ENCODE results near the gene USP34. TPM values are rescaled to one million over a fixed set of nuclear protein-coding genes. Genes with fewer than 3 reads are reported as not detected.
"Not testable (repeated sequence)": the region's sequence is repeated elsewhere in the genome, so short reads cannot be mapped to it uniquely, and the experiment has no call there.

USP34 gene
- total RNA-seq, 2 donors from 2014 or later, result 92.3 to 125 TPM

- no peaks in the 10 kb centered on the region for H3K36me3 Mint-ChIP-seq
- peaks cover 0 to 11% of the 10 kb centered on the region in 2 donors for H3K4me1 Mint-ChIP-seq (ENCODE audit: low read depth in 2 of 2)
- H3K27me3 Mint-ChIP-seq, result no peaks in the 10 kb centered on the region
- peak overlapping the region in 1 of 2 donors; percentile 31 for H3K27ac Mint-ChIP-seq
- no peak overlapping the region for H3K4me3 Mint-ChIP-seq
- DNase-seq (ENCODE audit: low spot score) (no peak), ATAC-seq (no peak)
- H3K9me3 Mint-ChIP-seq, result no peaks in the 10 kb centered on the region
Observed at GRCh38 chr2:61404438-61404837, 66.4 kb downstream of the USP34 start.

- no peaks in the 10 kb centered on the region for H3K4me1 Mint-ChIP-seq (ENCODE audit: low read depth in 2 of 2)
Observed at GRCh38 chr2:61398413-61398812, 72.5 kb downstream of the USP34 start.

GRCh38 chr2:61396005-61396404 is 74.9 kb downstream of the USP34 start:
- ATAC-seq, result no peak
- Mint-ChIP-seq H3K4me3 (no peak overlapping the region), H3K27ac (no peak overlapping the region), H3K4me1 (ENCODE audit: low read depth in 2 of 2) (no peaks in the 10 kb centered on the region), H3K27me3 (no peaks in the 10 kb centered on the region), H3K36me3 (peaks cover 5% of the 10 kb centered on the region), H3K9me3 (no peaks in the 10 kb centered on the region)
- DNase-seq (ENCODE audit: low spot score), result no peak

More at GRCh38 chr2:61398413-61398812, 72.5 kb downstream of the USP34 start:
- H3K9me3 Mint-ChIP-seq, result no peaks in the 10 kb centered on the region
- H3K4me3 Mint-ChIP-seq, result no peak overlapping the region
- no peaks in the 10 kb centered on the region for H3K27me3 Mint-ChIP-seq
- ATAC-seq (no peak), DNase-seq (ENCODE audit: low spot score) (no peak)
- H3K27ac Mint-ChIP-seq, result no peak overlapping the region
- H3K36me3 Mint-ChIP-seq, result peaks cover 5% of the 10 kb centered on the region

- H3K27ac Mint-ChIP-seq; H3K27me3 Mint-ChIP-seq; H3K36me3 Mint-ChIP-seq; H3K9me3 Mint-ChIP-seq; H3K4me1 Mint-ChIP-seq (ENCODE audit: low read depth in 2 of 2); DNase-seq (ENCODE audit: low spot score); ATAC-seq; H3K4me3 Mint-ChIP-seq: not testable (repeated sequence)
Observed at GRCh38 chr2:61387588-61387987, 83.3 kb downstream of the USP34 start.

GRCh38 chr2:61380882-61381197 is 90.0 kb downstream of the USP34 start:
- DNase-seq (ENCODE audit: low spot score); ATAC-seq; H3K4me3 Mint-ChIP-seq; H3K27ac Mint-ChIP-seq; H3K9me3 Mint-ChIP-seq; H3K27me3 Mint-ChIP-seq: not testable (repeated sequence)
- Mint-ChIP-seq H3K4me1 (ENCODE audit: low read depth in 2 of 2) (peaks cover 17 to 22% of the 10 kb centered on the region in 2 donors), H3K36me3 (peaks cover 24% of the 10 kb centered on the region)

- Mint-ChIP-seq H3K27ac (no peak overlapping the region), H3K27me3 (no peaks in the 10 kb centered on the region), H3K4me3 (no peak overlapping the region), H3K9me3 (no peaks in the 10 kb centered on the region), H3K4me1 (ENCODE audit: low read depth in 2 of 2) (peaks cover 17 to 22% of the 10 kb centered on the region in 2 donors), H3K36me3 (peaks cover 24% of the 10 kb centered on the region)
- DNase-seq (ENCODE audit: low spot score), result no peak
- no peak for ATAC-seq
Observed at GRCh38 chr2:61380056-61380881, 90.6 kb downstream of the USP34 start.

- Mint-ChIP-seq H3K9me3 (no peaks in the 10 kb centered on the region), H3K27ac (no peak overlapping the region), H3K36me3 (peaks cover 24% of the 10 kb centered on the region), H3K4me3 (no peak overlapping the region), H3K4me1 (ENCODE audit: low read depth in 2 of 2) (peaks cover 17 to 22% of the 10 kb centered on the region in 2 donors), H3K27me3 (no peaks in the 10 kb centered on the region)
- ATAC-seq (no peak), DNase-seq (ENCODE audit: low spot score) (no peak)
Observed at GRCh38 chr2:61379521-61379920, 91.4 kb downstream of the USP34 start.

GRCh38 chr2:61378281-61378680 is 92.6 kb downstream of the USP34 start:
- Mint-ChIP-seq H3K27me3 (no peaks in the 10 kb centered on the region), H3K4me1 (ENCODE audit: low read depth in 2 of 2) (peaks cover 18 to 22% of the 10 kb centered on the region in 2 donors), H3K27ac (no peak overlapping the region), H3K9me3 (no peaks in the 10 kb centered on the region), H3K4me3 (no peak overlapping the region), H3K36me3 (peaks cover 30% of the 10 kb centered on the region)
- DNase-seq (ENCODE audit: low spot score) (no peak), ATAC-seq (no peak)

GRCh38 chr2:61377046-61377445 is 93.8 kb downstream of the USP34 start:
- Mint-ChIP-seq H3K27me3 (no peaks in the 10 kb centered on the region), H3K27ac (no peak overlapping the region), H3K36me3 (peaks cover 25% of the 10 kb centered on the region), H3K4me3 (no peak overlapping the region), H3K4me1 (ENCODE audit: low read depth in 2 of 2) (peaks cover 14 to 20% of the 10 kb centered on the region in 2 donors), H3K9me3 (no peaks in the 10 kb centered on the region)
- no peak for DNase-seq (ENCODE audit: low spot score)
- no peak for ATAC-seq

GRCh38 chr2:61376211-61376610 is 94.7 kb downstream of the USP34 start:
- no peak for DNase-seq (ENCODE audit: low spot score)
- H3K4me1 Mint-ChIP-seq (ENCODE audit: low read depth in 2 of 2), result peaks cover 6 to 15% of the 10 kb centered on the region in 2 donors
- no peak overlapping the region for H3K4me3 Mint-ChIP-seq
- H3K27me3 Mint-ChIP-seq, result no peaks in the 10 kb centered on the region
- ATAC-seq, result no peak
- no peak overlapping the region for H3K27ac Mint-ChIP-seq
- no peaks in the 10 kb centered on the region for H3K9me3 Mint-ChIP-seq
- H3K36me3 Mint-ChIP-seq, result peaks cover 23% of the 10 kb centered on the region

- DNase-seq (ENCODE audit: low spot score) (no peak), ATAC-seq (no peak)
- Mint-ChIP-seq H3K27ac (no peak overlapping the region), H3K36me3 (peaks cover 15% of the 10 kb centered on the region), H3K9me3 (no peaks in the 10 kb centered on the region), H3K27me3 (no peaks in the 10 kb centered on the region), H3K4me3 (no peak overlapping the region), H3K4me1 (ENCODE audit: low read depth in 2 of 2) (peaks cover 23 to 30% of the 10 kb centered on the region in 2 donors)
Observed at GRCh38 chr2:61371027-61371426, 99.9 kb downstream of the USP34 start.

GRCh38 chr2:61368687-61369665 is 101.9 kb downstream of the USP34 start:
- H3K4me3 Mint-ChIP-seq, result peak overlapping the region; percentile 47
- H3K27me3 Mint-ChIP-seq, result no peaks in the 10 kb centered on the region
- peaks cover 5% of the 10 kb centered on the region for H3K36me3 Mint-ChIP-seq
- DNase-seq (ENCODE audit: low spot score), result no peak
- H3K4me1 Mint-ChIP-seq (ENCODE audit: low read depth in 2 of 2), result peaks cover 30 to 35% of the 10 kb centered on the region in 2 donors
- peak overlapping the region; percentile 29 to 63 for H3K27ac Mint-ChIP-seq
- H3K9me3 Mint-ChIP-seq, result no peaks in the 10 kb centered on the region
- ATAC-seq, result peak in 1 of 2 donors; percentile 79

GRCh38 chr2:61367177-61367576 is 103.7 kb downstream of the USP34 start:
- Mint-ChIP-seq H3K4me1 (ENCODE audit: low read depth in 2 of 2) (peaks cover 42 to 47% of the 10 kb centered on the region in 2 donors), H3K27me3 (no peaks in the 10 kb centered on the region), H3K4me3 (no peak overlapping the region), H3K36me3 (peaks cover 19% of the 10 kb centered on the region), H3K9me3 (no peaks in the 10 kb centered on the region), H3K27ac (no peak overlapping the region)
- no peak for ATAC-seq
- DNase-seq (ENCODE audit: low spot score), result no peak

- Mint-ChIP-seq H3K36me3 (peaks cover 20% of the 10 kb centered on the region), H3K9me3 (no peaks in the 10 kb centered on the region), H3K4me1 (ENCODE audit: low read depth in 2 of 2) (peaks cover 37 to 47% of the 10 kb centered on the region in 2 donors), H3K27ac (peak overlapping the region; percentile 21 to 71), H3K27me3 (no peaks in the 10 kb centered on the region), H3K4me3 (no peak overlapping the region)
- peak in 1 of 2 donors; percentile 46 for ATAC-seq
- DNase-seq (ENCODE audit: low spot score), result no peak
Observed at GRCh38 chr2:61363580-61363979, 107.3 kb downstream of the USP34 start.

Data from natural killer cell treated with Interleukin-12 subunit alpha and Interleukin-12 subunit beta and Interleukin-15 and Interleukin-18, amount 100 ng/mL, for 72 hours (primary cell).